K562 (cell line): Measurements from ENCODE around the gene GNG7. TPM values are rescaled to one million over a fixed set of nuclear protein-coding genes. Genes with fewer than 3 reads are reported as not detected.
A peak's percentile ranks its signal among the peaks of the same experiment; 100 is the strongest.

Experiments
- ATAC-seq: fragments of 200-7000 bp; cut with Tn5 transposase; 3 replicates; pipeline ENCODE4 v1.9.1; 2020; ENCODE audit warnings: moderate library complexity
- BruUV-seq: library from RNA; stranded (reverse); fragments of 400-500 nt; replicated peaks from 2 replicates; lab custom pipeline; 2021; lab: Mats Ljungman, UMichigan
- CTCF ChIA-PET: fragments of 300-600 bp; formaldehyde crosslinking; extraction: SDS; loops from one replicate; lab custom pipeline; 2021; ENCODE audit warnings: low intra/inter-chr PET ratio; lab: Yijun Ruan, JAX
- POLR2A ChIA-PET: fragments of 300-600, 350-650 bp; sonication (Branson Sonifier 250); formaldehyde crosslinking; extraction: SDS; loops from one replicate; lab custom pipeline; 2021; ENCODE audit warnings: antibody characterized with exemption, inconsistent platforms; lab: Yijun Ruan, JAX
- DNase-seq, 4 experiments: peaks; one replicate each; pipeline versions ENCODE4 v3.0.0 to v3.0.0-alpha.2; 2011 to 2018; ENCODE audit warnings: low spot score in 3 of 4, mixed read lengths in 3 of 4; ENCODE audit errors: extremely low read depth in 1 of 4
- FAIRE-seq: peaks from 2 replicates; lab custom pipeline; 2011; peaks lifted over from hg19 to GRCh38; lab: Jason Lieb, UNC
- H2AFZ ChIP-seq: 2 replicates; pipeline ENCODE4 v1.6.0; 2011; ENCODE audit warnings: low read depth, low read length, control low read depth, inconsistent platforms
- H3K27ac ChIP-seq: fragments of 200-600 bp; 3 replicates; pipeline ENCODE4 v1.8.0; 2011; ENCODE audit warnings: low read depth, mild to moderate bottlenecking, control low read depth, inconsistent platforms, low read length, moderate library complexity, mixed read lengths; ENCODE audit errors: extremely low read depth
- H3K27me3 ChIP-seq, 2 experiments: fragments of 300-600 bp in 1 of 2; 2 replicates in 1 of 2; 3 replicates in 1 of 2; pipeline versions ENCODE4 v1.6.0 to v1.8.0; 2011; ENCODE audit warnings: inconsistent platforms in 2 of 2, low read length in 2 of 2, mild to moderate bottlenecking in 1 of 2, mixed read lengths in 1 of 2, moderate library complexity in 1 of 2; ENCODE audit not compliant: control insufficient read depth in 2 of 2, insufficient read depth in 2 of 2
- H3K36me3 ChIP-seq: fragments of 300-600 bp; 3 replicates; pipeline ENCODE4 v1.8.0; 2011; ENCODE audit warnings: mild to moderate bottlenecking, low read length, inconsistent platforms; ENCODE audit not compliant: control insufficient read depth, insufficient read depth
- H3K4me1 ChIP-seq, 2 experiments: fragments of 200-600 bp in 1 of 2; replicated peaks in 1 of 2; 2 replicates in 1 of 2; 3 replicates in 1 of 2; pipeline versions ENCODE4 v1.5.1 to v1.8.0; 2011; ENCODE audit warnings: inconsistent platforms in 2 of 2, low read length in 2 of 2, mild to moderate bottlenecking in 1 of 2, mixed read lengths in 1 of 2, moderate library complexity in 1 of 2; ENCODE audit not compliant: control insufficient read depth in 2 of 2, insufficient read depth in 2 of 2
- H3K4me2 ChIP-seq: 2 replicates; pipeline ENCODE4 v1.6.1; 2011; ENCODE audit warnings: low read length, control low read depth, inconsistent platforms, mixed read lengths; ENCODE audit not compliant: insufficient read depth
- H3K4me3 ChIP-seq: fragments of 200-600 bp; sonication (generic), shearing (Covaris generic); 2 replicates; pipeline ENCODE4 v1.5.1; 2016; ENCODE audit warnings: control low read depth, inconsistent platforms
- H3K79me2 ChIP-seq: fragments of 200-600 bp; 3 replicates; pipeline ENCODE4 v1.8.0; 2011; ENCODE audit warnings: low read length, inconsistent platforms; ENCODE audit not compliant: control insufficient read depth, insufficient read depth
- H3K9ac ChIP-seq, 2 experiments: 2 replicates each; pipeline versions ENCODE4 v1.6.0 to v1.6.1; 2011; ENCODE audit warnings: low read depth in 2 of 2, low read length in 2 of 2, control low read depth in 1 of 2, inconsistent platforms in 1 of 2, mild to moderate bottlenecking in 1 of 2, mixed read lengths in 1 of 2; ENCODE audit not compliant: insufficient read depth in 1 of 2
- H3K9me1 ChIP-seq: one replicate; pipeline ENCODE4 v1.6.0; 2011; ENCODE audit warnings: inconsistent platforms, mild to moderate bottlenecking, low read length, moderate library complexity; ENCODE audit not compliant: control insufficient read depth, insufficient read depth
- H3K9me3 ChIP-seq: replicated peaks from 2 replicates; pipeline ENCODE4 v1.5.1; 2011; ENCODE audit warnings: low read depth, low read length, inconsistent platforms; ENCODE audit not compliant: control insufficient read depth, insufficient read depth
- H4K20me1 ChIP-seq: replicated peaks from 2 replicates; pipeline ENCODE4 v1.6.1; 2011; ENCODE audit warnings: low read length, inconsistent platforms, mixed read lengths; ENCODE audit not compliant: control insufficient read depth, insufficient read depth
- ELF1 ChIP-seq: fragments of 200-800 bp; sonication (Bioruptor generic); IDR thresholded peaks from 2 replicates; pipeline ENCODE4 v1.6.1; 2016; ENCODE audit warnings: missing genetic modification characterization, missing compliant biosample characterization
- KAT8 ChIP-seq: fragments of 450-650 bp; IDR thresholded peaks from 2 replicates; pipeline ENCODE4 v1.6.1; 2016; ENCODE audit warnings: low read depth, mild to moderate bottlenecking
- TCFL5 ChIP-seq: fragments of 250-450 bp; sonication (Bioruptor Pico); conservative IDR thresholded peaks from 2 replicates; pipeline ENCODE4 v1.6.1; 2021; ENCODE audit warnings: mild to moderate bottlenecking, moderate library complexity, matching md5 sums
- TEAD1 ChIP-seq, 2 experiments: fragments of 450-650 bp in 1 of 2; sonication (generic) in 1 of 2; formaldehyde crosslinking; IDR thresholded peaks; 2 replicates each; pipeline versions ENCODE4 v1.4.0 to v1.8.0; 2020 to 2022; ENCODE audit warnings: mild to moderate bottlenecking in 2 of 2, missing genetic modification reagents in 1 of 2
- ZNF324 ChIP-seq: fragments of 250-450 bp; sonication (Bioruptor Pico); IDR thresholded peaks from 2 replicates; pipeline ENCODE4 v1.4.0; 2020; ENCODE audit warnings: mild to moderate bottlenecking
- WGBS: fragments of 100-300 bp; shearing (Covaris generic); methylation state at CpG from one replicate; pipeline ENCODE4 v1.1.6; 2016; ENCODE audit warnings: low coverage, mixed read lengths; ENCODE audit not compliant: insufficient coverage; ENCODE audit errors: missing lambda C conversion rate; 5-methylcytosine and 5-hydroxymethylcytosine counted together
- in situ Hi-C: fragments of 300-500 bp; cut with MboI; formaldehyde crosslinking; loops from 4 replicates; pipeline ENCODE4 v1.15.0; 2018; ENCODE audit warnings: inconsistent platforms, mixed read lengths
- intact Hi-C: fragments of 100-400 bp; cut with micrococcal nuclease; formaldehyde crosslinking; loops from 2 replicates; pipeline ENCODE4 v1.14.2; 2022
- polyA plus RNA-seq, 8 experiments: library from polyadenylated mRNA; depleted of rRNA in 4 of 8; stranded (reverse) in 5 of 8; unstranded in 3 of 8; fragments of >200 nt; fragmentation: Nextera tagmentation in 2 of 8; fragmentation: Illumina TruSeq in 1 of 8; extraction: Ambion mirVana in 2 of 8; extraction: Trizol in 1 of 8; gene quantifications; 2 replicates each; pipeline versions ENCODE4 v1.2.1 to v1.2.3, GENCODE V29; 2011 to 2014; ENCODE audit warnings: inconsistent platforms in 1 of 8, missing spikeins in 1 of 8
- total RNA-seq, 7 experiments: library from RNA; depleted of rRNA in 6 of 7; stranded (reverse); fragments of >200 nt in 6 of 7; fragmentation: Illumina TruSeq in 2 of 7; extraction: Trizol in 2 of 7; gene quantifications; 2 replicates each; pipeline versions ENCODE4 v1.2.1 to v1.2.3, GENCODE V29; 2011 to 2021; ENCODE audit warnings: low replicate concordance in 1 of 7
- TF ChIP-seq, protein P1 (sequence below): sonication (generic); formaldehyde crosslinking; IDR thresholded peaks from 2 replicates; pipeline ENCODE4 v1.8.1; 2023; ENCODE audit warnings: mild to moderate bottlenecking, missing genetic modification reagents
- TF ChIP-seq, protein P2 (sequence below): sonication (generic); formaldehyde crosslinking; IDR thresholded peaks from 2 replicates; pipeline ENCODE4 v1.8.0; 2023; ENCODE audit warnings: mild to moderate bottlenecking, missing genetic modification reagents
- TF ChIP-seq, protein P3 (sequence below): fragments of 450-650 bp; formaldehyde crosslinking; conservative IDR thresholded peaks from 2 replicates; pipeline ENCODE4 v1.4.0; 2022; ENCODE audit warnings: mild to moderate bottlenecking, missing genetic modification characterization

Gene GNG7
- total and polyA plus RNA-seq, 9 of the 15 experiments (the other 6 are each of a cell fraction or from before 2014, with no cell fraction given) = 0.01 to 0.20 (median 0.06) TPM; not detected in 1

DNA sequence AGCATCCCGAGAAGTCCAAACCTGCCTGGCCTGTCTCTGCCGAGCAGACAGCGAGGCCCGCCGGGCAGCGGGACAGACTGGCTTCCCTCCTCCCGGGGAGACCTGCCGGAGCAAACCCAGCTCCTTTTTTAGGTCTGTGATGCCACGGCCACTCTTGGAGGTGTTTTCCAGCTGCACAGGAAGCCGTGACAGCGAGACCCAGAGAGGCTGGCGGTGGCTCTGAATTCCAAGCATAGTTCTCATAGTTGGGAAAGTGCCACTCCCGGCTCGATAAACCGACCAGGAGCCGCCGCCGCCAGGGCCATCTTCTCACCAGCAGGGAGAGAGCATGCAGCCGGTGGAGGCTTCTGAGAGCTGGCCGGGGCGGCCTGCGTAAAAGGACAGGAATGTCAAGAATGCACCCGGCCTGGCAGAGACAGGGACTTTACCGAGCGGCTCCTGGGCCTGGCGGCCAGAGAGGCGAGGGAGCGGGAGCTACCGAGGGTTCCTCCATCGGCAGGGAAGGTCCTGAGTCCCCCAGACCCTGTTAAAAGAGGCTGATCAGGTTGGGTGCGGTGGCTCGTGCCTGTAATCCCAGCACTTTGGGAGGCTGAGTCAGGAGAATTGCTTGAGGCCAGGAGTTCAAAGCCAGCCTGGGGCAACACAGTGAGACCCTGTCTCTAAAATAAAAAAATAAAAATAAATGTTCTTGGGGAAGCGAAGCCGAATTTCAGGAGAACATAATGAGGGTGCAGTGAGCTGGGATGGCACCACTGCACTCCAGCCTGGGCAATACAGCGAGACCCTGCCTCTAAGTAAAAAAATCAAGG, 161.6 kb downstream of the GNG7 start:
- WGBS = 56% methylated on average over 32 of the region's 35 CpGs
- Histone ChIP-seq H3K9ac (no peak overlapping the region; a peak in 1 of 4 replicates), H2AFZ (no peak overlapping the region), H3K79me2 (no peaks in the 10 kb centered on the region), H3K9me1 (no peaks in the 10 kb centered on the region), H3K27me3 (no peaks in the 10 kb centered on the region), H3K4me2 (no peak overlapping the region), H3K27ac (no peak overlapping the region), H3K9me3 (no peaks in the 10 kb centered on the region), H3K36me3 (no peaks in the 10 kb centered on the region), H3K4me3 (no peak overlapping the region), H4K20me1 (no peaks in the 10 kb centered on the region), H3K4me1 (peaks cover 4 to 20% of the 10 kb centered on the region in 2 experiments; a peak in 4 of 5 replicates)
- FAIRE-seq = no peak
- no TSS peak for BruUV-seq
- intact Hi-C loops (no loop called here), in situ Hi-C loops (no loop called here)
- ATAC-seq = no peak
- CTCF ChIA-PET = no interaction called here
- no peak for DNase-seq
- no peak for TF ChIP-seq ELF1 (tag)
- no peak for TF ChIP-seq KAT8
- no peak for TF ChIP-seq TCFL5 (CRISPR knock-in tag)
- TF ChIP-seq, protein P1, sequence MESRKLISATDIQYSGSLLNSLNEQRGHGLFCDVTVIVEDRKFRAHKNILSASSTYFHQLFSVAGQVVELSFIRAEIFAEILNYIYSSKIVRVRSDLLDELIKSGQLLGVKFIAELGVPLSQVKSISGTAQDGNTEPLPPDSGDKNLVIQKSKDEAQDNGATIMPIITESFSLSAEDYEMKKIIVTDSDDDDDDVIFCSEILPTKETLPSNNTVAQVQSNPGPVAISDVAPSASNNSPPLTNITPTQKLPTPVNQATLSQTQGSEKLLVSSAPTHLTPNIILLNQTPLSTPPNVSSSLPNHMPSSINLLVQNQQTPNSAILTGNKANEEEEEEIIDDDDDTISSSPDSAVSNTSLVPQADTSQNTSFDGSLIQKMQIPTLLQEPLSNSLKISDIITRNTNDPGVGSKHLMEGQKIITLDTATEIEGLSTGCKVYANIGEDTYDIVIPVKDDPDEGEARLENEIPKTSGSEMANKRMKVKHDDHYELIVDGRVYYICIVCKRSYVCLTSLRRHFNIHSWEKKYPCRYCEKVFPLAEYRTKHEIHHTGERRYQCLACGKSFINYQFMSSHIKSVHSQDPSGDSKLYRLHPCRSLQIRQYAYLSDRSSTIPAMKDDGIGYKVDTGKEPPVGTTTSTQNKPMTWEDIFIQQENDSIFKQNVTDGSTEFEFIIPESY = peak; percentile 32; the same call in 1 of the 2 replicates
- TF ChIP-seq, protein P2, sequence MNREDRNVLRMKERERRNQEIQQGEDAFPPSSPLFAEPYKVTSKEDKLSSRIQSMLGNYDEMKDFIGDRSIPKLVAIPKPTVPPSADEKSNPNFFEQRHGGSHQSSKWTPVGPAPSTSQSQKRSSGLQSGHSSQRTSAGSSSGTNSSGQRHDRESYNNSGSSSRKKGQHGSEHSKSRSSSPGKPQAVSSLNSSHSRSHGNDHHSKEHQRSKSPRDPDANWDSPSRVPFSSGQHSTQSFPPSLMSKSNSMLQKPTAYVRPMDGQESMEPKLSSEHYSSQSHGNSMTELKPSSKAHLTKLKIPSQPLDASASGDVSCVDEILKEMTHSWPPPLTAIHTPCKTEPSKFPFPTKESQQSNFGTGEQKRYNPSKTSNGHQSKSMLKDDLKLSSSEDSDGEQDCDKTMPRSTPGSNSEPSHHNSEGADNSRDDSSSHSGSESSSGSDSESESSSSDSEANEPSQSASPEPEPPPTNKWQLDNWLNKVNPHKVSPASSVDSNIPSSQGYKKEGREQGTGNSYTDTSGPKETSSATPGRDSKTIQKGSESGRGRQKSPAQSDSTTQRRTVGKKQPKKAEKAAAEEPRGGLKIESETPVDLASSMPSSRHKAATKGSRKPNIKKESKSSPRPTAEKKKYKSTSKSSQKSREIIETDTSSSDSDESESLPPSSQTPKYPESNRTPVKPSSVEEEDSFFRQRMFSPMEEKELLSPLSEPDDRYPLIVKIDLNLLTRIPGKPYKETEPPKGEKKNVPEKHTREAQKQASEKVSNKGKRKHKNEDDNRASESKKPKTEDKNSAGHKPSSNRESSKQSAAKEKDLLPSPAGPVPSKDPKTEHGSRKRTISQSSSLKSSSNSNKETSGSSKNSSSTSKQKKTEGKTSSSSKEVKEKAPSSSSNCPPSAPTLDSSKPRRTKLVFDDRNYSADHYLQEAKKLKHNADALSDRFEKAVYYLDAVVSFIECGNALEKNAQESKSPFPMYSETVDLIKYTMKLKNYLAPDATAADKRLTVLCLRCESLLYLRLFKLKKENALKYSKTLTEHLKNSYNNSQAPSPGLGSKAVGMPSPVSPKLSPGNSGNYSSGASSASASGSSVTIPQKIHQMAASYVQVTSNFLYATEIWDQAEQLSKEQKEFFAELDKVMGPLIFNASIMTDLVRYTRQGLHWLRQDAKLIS (CRISPR knock-in tag) = no peak
- TF ChIP-seq, protein P3, sequence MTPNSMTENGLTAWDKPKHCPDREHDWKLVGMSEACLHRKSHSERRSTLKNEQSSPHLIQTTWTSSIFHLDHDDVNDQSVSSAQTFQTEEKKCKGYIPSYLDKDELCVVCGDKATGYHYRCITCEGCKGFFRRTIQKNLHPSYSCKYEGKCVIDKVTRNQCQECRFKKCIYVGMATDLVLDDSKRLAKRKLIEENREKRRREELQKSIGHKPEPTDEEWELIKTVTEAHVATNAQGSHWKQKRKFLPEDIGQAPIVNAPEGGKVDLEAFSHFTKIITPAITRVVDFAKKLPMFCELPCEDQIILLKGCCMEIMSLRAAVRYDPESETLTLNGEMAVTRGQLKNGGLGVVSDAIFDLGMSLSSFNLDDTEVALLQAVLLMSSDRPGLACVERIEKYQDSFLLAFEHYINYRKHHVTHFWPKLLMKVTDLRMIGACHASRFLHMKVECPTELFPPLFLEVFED = no peak
- TF ChIP-seq TEAD1 (CRISPR knock-in tag; IDR thresholded peaks at IDR 0.05) = peak in 1 of 2 experiments; percentile 33; a peak in 1 of 4 replicates
- no peak for TF ChIP-seq ZNF324
- POLR2A ChIA-PET = interaction anchor here (0.5 to 1.9 kb wide), 2 partner anchors 63 to 65 kb away, joined by 3 to 11 read pairs; partner anchors contain the start of gene GADD45B
